Measurements from ENCODE around the gene MAP3K13.

The MAP3K13 gene

GRCh38 chr3:185503521-185503920 lies 140.6 kb downstream of the MAP3K13 start:
- H3K36me3 ChIP-seq (ENCODE audit: insufficient read depth): no peaks in the 10 kb centered on the region
- no peak overlapping the region for H3K9ac ChIP-seq
- no peaks in the 10 kb centered on the region for H4K20me1 ChIP-seq (ENCODE audit: insufficient read depth)
- no peak overlapping the region for H3K27ac ChIP-seq
- peaks cover under 1% of the 10 kb centered on the region; the same call in 1 of the 2 replicates for H3K79me2 ChIP-seq (ENCODE audit: insufficient read depth, low read depth)
- peaks cover 4% of the 10 kb centered on the region for H3K4me1 ChIP-seq (ENCODE audit: low read depth, poor library complexity, severe bottlenecking)
- no peak overlapping the region for H2AFZ ChIP-seq (ENCODE audit: low read depth)
- H3K4me3 ChIP-seq (IDR thresholded peaks at IDR 0.05; ENCODE audit: insufficient read depth, low read depth, low read length): no peak overlapping the region
- H3K4me2 ChIP-seq: no peak overlapping the region
- no peak for TF ChIP-seq CTCF (conservative IDR thresholded peaks at IDR 0.05; ENCODE audit: low read depth, low read length)
- no peaks in the 10 kb centered on the region for H3K27me3 ChIP-seq (ENCODE audit: insufficient read depth, low read depth)

GRCh38 chr3:185504636-185505035 lies 141.7 kb downstream of the MAP3K13 start:
- no peak for TF ChIP-seq CTCF (conservative IDR thresholded peaks at IDR 0.05; ENCODE audit: low read depth, low read length)
- no peaks in the 10 kb centered on the region for H3K27me3 ChIP-seq (ENCODE audit: insufficient read depth, low read depth)
- H4K20me1 ChIP-seq (ENCODE audit: insufficient read depth): no peaks in the 10 kb centered on the region
- no peak overlapping the region for H3K4me3 ChIP-seq (IDR thresholded peaks at IDR 0.05; ENCODE audit: insufficient read depth, low read depth, low read length)
- no peak overlapping the region for H3K4me2 ChIP-seq
- no peak overlapping the region for H3K27ac ChIP-seq
- no peak overlapping the region for H3K9ac ChIP-seq
- no peaks in the 10 kb centered on the region for H3K36me3 ChIP-seq (ENCODE audit: insufficient read depth)
- no peak overlapping the region for H2AFZ ChIP-seq (ENCODE audit: low read depth)
- no peaks in the 10 kb centered on the region for H3K79me2 ChIP-seq (ENCODE audit: insufficient read depth, low read depth)
- H3K4me1 ChIP-seq (ENCODE audit: low read depth, poor library complexity, severe bottlenecking): no peaks in the 10 kb centered on the region

GRCh38 chr3:185507883-185508282 lies 144.9 kb downstream of the MAP3K13 start:
- no peak for TF ChIP-seq CTCF (conservative IDR thresholded peaks at IDR 0.05; ENCODE audit: low read depth, low read length)
- Histone ChIP-seq H3K4me3 (IDR thresholded peaks at IDR 0.05; ENCODE audit: insufficient read depth, low read depth, low read length) (no peak overlapping the region), H3K4me1 (ENCODE audit: low read depth, poor library complexity, severe bottlenecking) (no peaks in the 10 kb centered on the region), H3K27me3 (ENCODE audit: insufficient read depth, low read depth) (no peaks in the 10 kb centered on the region), H3K4me2 (no peak overlapping the region), H3K27ac (no peak overlapping the region), H3K9ac (no peak overlapping the region), H3K79me2 (ENCODE audit: insufficient read depth, low read depth) (no peaks in the 10 kb centered on the region), H2AFZ (ENCODE audit: low read depth) (no peak overlapping the region), H3K36me3 (ENCODE audit: insufficient read depth) (no peaks in the 10 kb centered on the region), H4K20me1 (ENCODE audit: insufficient read depth) (no peaks in the 10 kb centered on the region)

GRCh38 chr3:185508335-185508991 lies 145.5 kb downstream of the MAP3K13 start:
- H2AFZ ChIP-seq (ENCODE audit: low read depth): no peak overlapping the region
- H3K4me3 ChIP-seq (IDR thresholded peaks at IDR 0.05; ENCODE audit: insufficient read depth, low read depth, low read length): no peak overlapping the region
- no peaks in the 10 kb centered on the region for H3K4me1 ChIP-seq (ENCODE audit: low read depth, poor library complexity, severe bottlenecking)
- H3K27ac ChIP-seq: no peak overlapping the region
- H3K9ac ChIP-seq: no peak overlapping the region
- H3K36me3 ChIP-seq (ENCODE audit: insufficient read depth): no peaks in the 10 kb centered on the region
- no peak for TF ChIP-seq CTCF (conservative IDR thresholded peaks at IDR 0.05; ENCODE audit: low read depth, low read length)
- no peaks in the 10 kb centered on the region for H3K27me3 ChIP-seq (ENCODE audit: insufficient read depth, low read depth)
- H3K4me2 ChIP-seq: no peak overlapping the region
- H3K79me2 ChIP-seq (ENCODE audit: insufficient read depth, low read depth): no peaks in the 10 kb centered on the region
- H4K20me1 ChIP-seq (ENCODE audit: insufficient read depth): no peaks in the 10 kb centered on the region
